CD4-positive, alpha-beta T cell treated with Interleukin-15 for 1 hour (primary cell): ENCODE data around the gene KMT2B.

Experiments used
- DNase-seq: peaks from one replicate; pipeline ENCODE4 v3.0.0-alpha.2; 2020

KMT2B gene

GRCh38 chr19:35727053-35727955 lies 9.5 kb downstream of the KMT2B start:
- no peak for DNase-seq

GRCh38 chr19:35727956-35728706 lies 10.3 kb downstream of the KMT2B start:
- DNase-seq, result no peak

GRCh38 chr19:35729021-35729420 lies 11.2 kb downstream of the KMT2B start:
- DNase-seq, result no peak

- no peak for DNase-seq
Measured at GRCh38 chr19:35729763-35730162, 12.0 kb downstream of the KMT2B start.

- no peak for DNase-seq
Measured at GRCh38 chr19:35730326-35730725, 12.5 kb downstream of the KMT2B start.

DNA sequence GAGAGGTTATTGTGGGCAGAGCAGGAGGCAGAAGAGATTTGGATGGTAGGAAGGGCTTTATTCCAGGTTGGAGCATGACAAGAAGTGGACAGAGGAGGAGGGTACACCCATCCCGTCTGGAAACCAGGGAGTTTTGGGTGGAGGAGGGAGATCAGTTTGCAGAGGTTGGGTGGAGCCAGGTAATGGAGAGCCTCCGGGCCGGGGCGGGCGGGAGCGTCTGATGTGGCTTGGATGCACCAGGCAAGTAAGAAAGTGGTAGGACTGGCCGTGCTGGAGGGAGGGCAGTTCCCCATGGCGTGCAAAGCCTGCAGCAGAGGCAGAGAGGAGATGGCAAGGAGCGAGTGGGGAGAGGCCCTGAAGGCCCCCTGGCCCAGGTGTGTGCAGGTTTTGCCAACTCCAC lies 13.6 kb downstream of the KMT2B start:
- DNase-seq, result no peak

GRCh38 chr19:35731779-35732405 lies 14.1 kb downstream of the KMT2B start:
- DNase-seq, result no peak

GRCh38 chr19:35732540-35733179 lies 14.9 kb downstream of the KMT2B start:
- no peak for DNase-seq

DNA sequence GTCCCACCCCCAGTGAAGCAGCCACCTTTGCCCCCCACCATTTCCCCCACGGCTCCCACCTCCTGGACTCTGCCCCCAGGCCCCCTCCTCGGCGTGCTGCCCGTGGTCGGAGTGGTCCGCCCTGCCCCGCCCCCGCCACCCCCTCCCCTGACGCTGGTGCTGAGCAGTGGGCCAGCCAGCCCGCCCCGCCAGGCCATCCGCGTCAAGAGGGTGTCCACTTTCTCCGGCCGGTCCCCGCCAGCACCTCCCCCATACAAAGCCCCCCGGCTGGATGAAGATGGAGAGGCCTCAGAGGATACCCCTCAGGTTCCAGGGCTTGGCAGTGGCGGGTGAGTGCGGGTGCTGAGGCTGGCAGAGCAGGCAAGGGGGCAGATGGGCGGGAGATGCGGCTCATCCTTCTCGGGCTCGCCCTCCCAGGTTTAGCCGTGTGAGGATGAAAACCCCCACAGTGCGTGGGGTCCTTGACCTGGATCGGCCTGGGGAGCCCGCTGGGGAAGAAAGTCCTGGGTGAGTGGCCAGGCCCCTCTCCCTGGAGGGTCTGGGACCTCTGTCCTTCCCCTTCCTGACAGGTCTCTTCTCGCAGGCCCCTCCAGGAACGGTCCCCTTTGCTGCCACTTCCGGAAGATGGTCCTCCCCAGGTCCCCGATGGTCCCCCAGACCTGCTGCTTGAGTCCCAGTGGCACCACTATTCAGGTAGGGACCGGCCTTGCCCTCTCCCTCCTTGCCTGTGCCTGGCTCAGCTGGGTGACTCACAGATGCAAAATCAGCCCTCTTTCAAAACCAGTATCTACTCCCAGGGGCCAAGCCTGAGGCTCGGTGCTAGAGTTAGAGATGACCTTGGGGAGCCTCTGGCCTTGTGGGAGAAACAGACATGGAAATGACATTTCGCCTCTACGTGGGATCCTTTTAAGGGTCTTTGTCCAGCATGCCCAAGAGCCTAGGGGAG lies 15.7 kb downstream of the KMT2B start:
- no peak for DNase-seq

DNA sequence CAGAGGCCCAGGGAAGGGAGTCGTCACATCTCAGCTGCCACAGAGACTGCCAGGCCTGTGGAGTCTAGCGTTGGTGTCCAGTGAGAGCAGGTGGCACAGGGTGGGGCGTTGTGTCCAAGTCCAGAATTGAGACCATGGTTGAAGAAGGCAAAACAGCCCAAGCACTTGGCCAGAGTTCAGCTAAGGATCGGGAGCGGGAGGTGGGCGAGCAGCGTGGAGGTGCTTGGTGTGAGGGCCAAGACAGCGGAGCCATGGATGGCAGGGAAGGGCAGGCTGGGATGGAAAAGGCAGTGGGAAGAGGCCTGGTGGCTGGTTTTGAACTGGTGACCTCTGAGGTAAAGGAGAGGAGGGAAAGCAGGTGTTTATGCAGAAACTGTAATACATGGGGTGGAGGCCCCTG lies 16.5 kb downstream of the KMT2B start:
- DNase-seq, result no peak

DNA sequence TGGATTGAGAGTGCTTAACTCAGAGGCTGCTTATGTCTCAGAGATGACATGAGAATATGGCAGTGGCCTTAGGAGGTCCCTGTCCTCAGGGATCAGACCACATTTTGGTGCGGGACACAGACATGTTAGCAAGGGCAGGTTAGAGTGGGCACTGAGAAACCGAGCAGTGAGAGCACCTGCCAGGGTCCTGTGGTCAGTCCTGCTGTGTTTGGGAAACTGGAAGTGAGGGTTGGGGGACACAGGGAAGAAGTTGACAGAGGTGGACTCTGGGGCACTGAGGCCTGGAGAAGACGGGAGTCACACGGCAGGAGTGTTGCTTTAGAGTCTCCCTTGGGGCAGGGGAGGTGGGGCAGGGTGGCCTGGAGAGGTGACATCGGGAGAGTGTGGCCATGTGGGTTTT lies 17.1 kb downstream of the KMT2B start:
- DNase-seq, result no peak

- peak; percentile 24 for DNase-seq
Measured at GRCh38 chr19:35736913-35737886, 19.4 kb downstream of the KMT2B start.

- no peak for DNase-seq
Measured at GRCh38 chr19:35738021-35738886, 20.5 kb downstream of the KMT2B start.

- DNase-seq, result no peak
Measured at GRCh38 chr19:35738887-35739229, 21.1 kb downstream of the KMT2B start.

DNA sequence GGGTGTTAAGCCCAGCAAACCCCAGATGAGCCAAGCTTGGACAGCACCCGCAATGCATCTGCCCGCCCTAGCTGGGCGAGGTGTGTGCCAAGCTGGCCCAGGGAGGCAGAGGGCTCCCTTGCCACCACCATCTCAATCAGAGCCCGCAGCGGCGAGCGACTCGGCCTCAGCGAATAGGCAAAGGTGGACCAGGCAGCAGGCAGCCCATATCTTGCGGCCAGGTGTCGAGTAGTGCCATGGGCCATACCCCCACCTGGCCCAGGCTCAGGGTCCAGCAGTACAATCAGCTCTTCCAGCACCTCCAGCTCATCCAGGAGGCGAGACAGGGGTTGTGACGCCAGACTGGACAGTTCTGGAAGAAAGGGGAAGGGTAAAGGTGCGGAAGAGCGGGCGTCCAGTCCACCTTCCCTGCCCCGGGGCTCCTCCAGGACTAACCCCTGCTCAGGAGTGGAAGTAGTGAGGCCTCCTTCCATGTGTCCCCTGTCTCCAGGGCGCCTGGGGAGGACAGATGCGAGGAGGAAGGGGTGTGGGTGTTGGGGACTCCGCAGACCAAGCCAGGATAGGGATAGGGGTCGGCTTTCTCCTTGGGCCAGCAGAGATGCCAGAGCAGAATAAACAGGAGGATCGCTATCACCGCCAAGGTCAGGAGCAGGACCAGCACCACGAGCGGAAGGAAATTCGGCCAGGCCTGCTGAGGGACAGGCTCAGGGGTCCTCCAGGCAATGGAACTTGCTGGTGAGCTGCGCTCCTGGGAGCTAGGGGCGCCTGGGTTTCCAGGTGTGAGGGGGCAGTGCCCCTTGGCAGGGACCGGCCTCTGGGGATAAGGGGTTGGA lies 21.7 kb downstream of the KMT2B start:
- no peak for DNase-seq

- no peak for DNase-seq
Measured at GRCh38 chr19:35740108-35740422, 22.3 kb downstream of the KMT2B start.

- DNase-seq, result peak; percentile 94
Measured at GRCh38 chr19:35740423-35741202, 22.8 kb downstream of the KMT2B start.

GRCh38 chr19:35741203-35741515 lies 23.4 kb downstream of the KMT2B start:
- DNase-seq, result no peak
